ENCODE results near the gene COX4I2.
"Not testable (repeated sequence)": the region's sequence is repeated elsewhere in the genome, so short reads cannot be mapped to it uniquely, and the experiment has no call there.

COX4I2 gene

GRCh38 chr20:31626534-31626933 is 11.2 kb upstream of the COX4I2 start:
- H3K36me3 Mint-ChIP-seq; H3K4me3 Mint-ChIP-seq; H3K27me3 Mint-ChIP-seq; DNase-seq (ENCODE audit: low spot score in 2 of 2); H3K9me3 Mint-ChIP-seq; H3K4me1 Mint-ChIP-seq; ATAC-seq (ENCODE audit: low read depth); H3K27ac Mint-ChIP-seq: not testable (repeated sequence)

- ATAC-seq (ENCODE audit: low read depth); H3K4me3 Mint-ChIP-seq; H3K27me3 Mint-ChIP-seq: not testable (repeated sequence)
Observed at GRCh38 chr20:31628057-31628456, 9.7 kb upstream of the COX4I2 start.

GRCh38 chr20:31630187-31630790 is 7.4 kb upstream of the COX4I2 start:
- Mint-ChIP-seq H3K4me1 (no peaks in the 10 kb centered on the region), H3K9me3 (no peaks in the 10 kb centered on the region), H3K27ac (no peak overlapping the region), H3K36me3 (no peaks in the 10 kb centered on the region), H3K27me3 (peaks cover 1% of the 10 kb centered on the region), H3K4me3 (no peak overlapping the region)
- no peak for DNase-seq (ENCODE audit: low spot score in 2 of 2)
- no peak for ATAC-seq (ENCODE audit: low read depth)

More at GRCh38 chr20:31628057-31628456, 9.7 kb upstream of the COX4I2 start:
- H3K4me1 Mint-ChIP-seq; H3K9me3 Mint-ChIP-seq; H3K27ac Mint-ChIP-seq; DNase-seq (ENCODE audit: low spot score in 2 of 2); H3K36me3 Mint-ChIP-seq: not testable (repeated sequence)

- no peak overlapping the region for H3K27ac Mint-ChIP-seq
- no peaks in the 10 kb centered on the region for H3K36me3 Mint-ChIP-seq
Observed at GRCh38 chr20:31632548-31633338, 5.0 kb upstream of the COX4I2 start.

GRCh38 chr20:31633339-31633914 is 4.3 kb upstream of the COX4I2 start:
- DNase-seq (ENCODE audit: low spot score in 2 of 2) (no peak), ATAC-seq (ENCODE audit: low read depth) (no peak)
- no peaks in the 10 kb centered on the region for H3K36me3 Mint-ChIP-seq
- H3K27me3 Mint-ChIP-seq, result peaks cover 4% of the 10 kb centered on the region
- H3K4me1 Mint-ChIP-seq, result no peaks in the 10 kb centered on the region
- H3K9me3 Mint-ChIP-seq, result no peaks in the 10 kb centered on the region
- H3K4me3 Mint-ChIP-seq, result no peak overlapping the region
- H3K27ac Mint-ChIP-seq, result no peak overlapping the region

More at GRCh38 chr20:31632548-31633338, 5.0 kb upstream of the COX4I2 start:
- DNase-seq (ENCODE audit: low spot score in 2 of 2), result no peak
- ATAC-seq (ENCODE audit: low read depth), result no peak
- peaks cover 2% of the 10 kb centered on the region for H3K27me3 Mint-ChIP-seq
- no peak overlapping the region for H3K4me3 Mint-ChIP-seq
- no peaks in the 10 kb centered on the region for H3K4me1 Mint-ChIP-seq
- H3K9me3 Mint-ChIP-seq, result no peaks in the 10 kb centered on the region

- Mint-ChIP-seq H3K9me3 (no peaks in the 10 kb centered on the region), H3K27ac (no peak overlapping the region), H3K36me3 (no peaks in the 10 kb centered on the region), H3K4me3 (no peak overlapping the region), H3K4me1 (peaks cover 4% of the 10 kb centered on the region), H3K27me3 (peaks cover 15% of the 10 kb centered on the region)
- ATAC-seq (ENCODE audit: low read depth), result no peak
- no peak for DNase-seq (ENCODE audit: low spot score in 2 of 2)
Observed at GRCh38 chr20:31638317-31638716, 605 bp downstream of the COX4I2 start.

- DNase-seq (ENCODE audit: low spot score in 2 of 2) (no peak), ATAC-seq (ENCODE audit: low read depth) (no peak)
- Mint-ChIP-seq H3K4me3 (no peak overlapping the region), H3K27ac (no peak overlapping the region), H3K9me3 (no peaks in the 10 kb centered on the region), H3K36me3 (no peaks in the 10 kb centered on the region), H3K4me1 (peaks cover 4% of the 10 kb centered on the region), H3K27me3 (peaks cover 15% of the 10 kb centered on the region)
Observed at GRCh38 chr20:31638816-31639215, 1.1 kb downstream of the COX4I2 start.

GRCh38 chr20:31640259-31640658 is 2.5 kb downstream of the COX4I2 start:
- H3K9me3 Mint-ChIP-seq, result no peaks in the 10 kb centered on the region
- H3K27me3 Mint-ChIP-seq, result peaks cover 15% of the 10 kb centered on the region
- no peaks in the 10 kb centered on the region for H3K36me3 Mint-ChIP-seq
- DNase-seq (ENCODE audit: low spot score in 2 of 2), result no peak
- ATAC-seq (ENCODE audit: low read depth), result no peak
- no peak overlapping the region for H3K27ac Mint-ChIP-seq
- H3K4me1 Mint-ChIP-seq, result peaks cover 4% of the 10 kb centered on the region
- no peak overlapping the region for H3K4me3 Mint-ChIP-seq

- H3K4me1 Mint-ChIP-seq, result peaks cover 4% of the 10 kb centered on the region
- DNase-seq (ENCODE audit: low spot score in 2 of 2), result no peak
- no peak overlapping the region for H3K4me3 Mint-ChIP-seq
- peaks cover 14% of the 10 kb centered on the region for H3K27me3 Mint-ChIP-seq
- H3K36me3 Mint-ChIP-seq, result no peaks in the 10 kb centered on the region
- no peaks in the 10 kb centered on the region for H3K9me3 Mint-ChIP-seq
- H3K27ac Mint-ChIP-seq, result no peak overlapping the region
- ATAC-seq (ENCODE audit: low read depth), result no peak
Observed at GRCh38 chr20:31641391-31641790, 3.7 kb downstream of the COX4I2 start.

GRCh38 chr20:31642837-31643236 is 5.1 kb downstream of the COX4I2 start:
- Mint-ChIP-seq H3K4me1 (peaks cover 4% of the 10 kb centered on the region), H3K4me3 (no peak overlapping the region), H3K27me3 (peaks cover 14% of the 10 kb centered on the region), H3K27ac (no peak overlapping the region), H3K9me3 (no peaks in the 10 kb centered on the region), H3K36me3 (no peaks in the 10 kb centered on the region)
- DNase-seq (ENCODE audit: low spot score in 2 of 2), result no peak
- no peak for ATAC-seq (ENCODE audit: low read depth)

- no peak overlapping the region for H3K27ac Mint-ChIP-seq
- H3K4me3 Mint-ChIP-seq, result no peak overlapping the region
- peaks cover 12% of the 10 kb centered on the region for H3K27me3 Mint-ChIP-seq
- ATAC-seq (ENCODE audit: low read depth), result no peak
- H3K9me3 Mint-ChIP-seq, result no peaks in the 10 kb centered on the region
- H3K4me1 Mint-ChIP-seq, result peaks cover 4% of the 10 kb centered on the region
- H3K36me3 Mint-ChIP-seq, result no peaks in the 10 kb centered on the region
- no peak for DNase-seq (ENCODE audit: low spot score in 2 of 2)
Observed at GRCh38 chr20:31643522-31643921, 5.8 kb downstream of the COX4I2 start.

- ATAC-seq (ENCODE audit: low read depth) (no peak), DNase-seq (ENCODE audit: low spot score in 2 of 2) (no peak)
- peaks cover 12% of the 10 kb centered on the region for H3K27me3 Mint-ChIP-seq
- H3K4me3 Mint-ChIP-seq, result no peak overlapping the region
- H3K36me3 Mint-ChIP-seq, result no peaks in the 10 kb centered on the region
- no peaks in the 10 kb centered on the region for H3K9me3 Mint-ChIP-seq
- peaks cover 6% of the 10 kb centered on the region for H3K4me1 Mint-ChIP-seq
- H3K27ac Mint-ChIP-seq, result no peak overlapping the region
Observed at GRCh38 chr20:31644701-31645100, 7.0 kb downstream of the COX4I2 start.

- not testable (repeated sequence) for H3K9me3 Mint-ChIP-seq; DNase-seq (ENCODE audit: low spot score in 2 of 2); H3K4me3 Mint-ChIP-seq; H3K27ac Mint-ChIP-seq; ATAC-seq (ENCODE audit: low read depth); H3K27me3 Mint-ChIP-seq; H3K36me3 Mint-ChIP-seq; H3K4me1 Mint-ChIP-seq
Observed at GRCh38 chr20:31648104-31648503, 10.4 kb downstream of the COX4I2 start.

GRCh38 chr20:31652917-31653396 is 15.2 kb downstream of the COX4I2 start:
- Mint-ChIP-seq H3K27ac (no peak overlapping the region), H3K4me3 (no peak overlapping the region), H3K4me1 (peaks cover 8% of the 10 kb centered on the region), H3K9me3 (no peaks in the 10 kb centered on the region), H3K27me3 (no peaks in the 10 kb centered on the region), H3K36me3 (no peaks in the 10 kb centered on the region)
- no peak for ATAC-seq (ENCODE audit: low read depth)
- DNase-seq (ENCODE audit: low spot score in 2 of 2), result no peak

Data from memory B cell (primary cell).